NCI-H187 treated with DMSO at 0.1 percent for 48 hours (cell line): ENCODE results near the gene LSM3.

Source experiments
- DNase-seq: peaks from one replicate; lab custom pipeline; 2025; lab: John Stamatoyannopoulos, UW

LSM3 gene

GRCh38 chr3:14157951-14158350 is 20.7 kb upstream of the LSM3 start:
- DNase-seq: no peak

DNA sequence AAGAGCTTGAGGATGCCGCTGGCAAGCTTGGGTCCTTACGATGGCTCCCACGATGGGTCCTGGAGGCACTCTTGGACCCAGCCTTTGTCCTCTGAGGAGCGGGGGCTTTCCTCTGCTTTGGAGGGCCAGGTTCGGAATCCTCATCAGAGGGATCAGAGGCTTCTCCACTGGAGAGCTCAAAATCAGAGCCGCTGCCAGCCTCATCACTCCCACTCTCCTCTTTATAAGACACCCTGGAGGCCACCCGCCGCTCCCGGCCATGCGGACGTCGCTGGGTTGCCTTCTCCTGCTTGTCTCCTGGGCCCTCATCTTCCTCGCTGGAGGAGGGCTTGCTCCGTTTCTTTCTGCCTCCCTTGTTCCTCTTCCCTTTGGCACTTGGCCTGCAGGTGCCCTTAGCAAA is 20.2 kb upstream of the LSM3 start:
- no peak for DNase-seq

- no peak for DNase-seq
These were observed 19.2 kb upstream of the LSM3 start for GRCh38 chr3:14159426-14159825.

GRCh38 chr3:14161282-14161681 is 17.3 kb upstream of the LSM3 start:
- DNase-seq: no peak

- DNase-seq: no peak
These were observed 16.4 kb upstream of the LSM3 start for GRCh38 chr3:14162178-14162577.

DNA sequence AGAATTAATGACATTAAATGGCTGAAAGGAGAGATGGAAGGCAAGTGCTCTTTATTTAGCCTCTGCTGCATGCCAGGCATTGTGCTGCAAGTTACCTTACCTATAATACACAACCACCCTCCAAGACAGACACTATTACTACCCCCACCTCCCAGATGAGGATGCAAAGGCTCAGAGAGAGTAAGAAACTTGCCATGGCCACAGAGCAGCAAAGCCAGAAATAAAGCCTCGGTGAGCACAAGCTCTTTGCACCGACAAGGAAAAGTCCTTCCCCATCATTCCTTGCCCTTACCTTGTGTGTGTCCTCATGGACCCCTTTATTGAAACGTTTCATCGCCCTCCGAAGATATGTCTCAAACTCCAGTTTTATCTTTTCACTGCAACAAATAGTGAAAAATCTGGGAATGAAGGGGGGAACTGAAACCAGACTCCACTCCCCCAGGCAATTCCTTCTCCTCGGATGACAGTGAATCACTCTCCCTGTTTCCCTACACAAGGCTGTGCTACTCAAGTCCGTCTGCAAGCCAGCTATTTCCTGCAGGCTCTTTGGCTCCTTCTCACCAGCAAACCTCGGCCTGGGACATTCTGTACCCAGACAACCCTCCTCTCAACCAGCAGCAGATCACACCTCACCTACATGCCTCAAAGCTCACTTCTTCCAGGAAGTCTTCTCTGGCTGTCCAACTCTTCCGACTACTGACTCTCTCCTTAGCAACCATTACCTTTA is 11.6 kb upstream of the LSM3 start:
- no peak for DNase-seq

DNA sequence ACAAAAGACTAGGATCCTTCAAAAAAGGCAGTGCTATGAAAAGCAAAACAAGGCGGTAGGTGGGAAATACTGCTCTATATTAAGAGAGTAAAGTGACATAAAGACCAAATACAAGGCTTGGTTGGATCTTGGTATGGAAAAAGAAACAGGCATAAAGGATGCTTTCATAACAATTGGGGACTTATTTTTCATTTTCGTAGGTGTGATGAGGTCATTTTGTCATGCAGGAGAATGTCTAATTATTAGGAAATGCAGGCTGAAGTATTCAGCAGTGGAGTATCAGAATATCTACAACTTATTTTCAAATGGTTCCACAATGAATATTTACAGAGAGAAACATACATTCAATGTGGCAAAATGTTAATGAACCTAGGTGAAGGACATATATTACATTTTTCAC is 9.2 kb upstream of the LSM3 start:
- no peak for DNase-seq

DNA sequence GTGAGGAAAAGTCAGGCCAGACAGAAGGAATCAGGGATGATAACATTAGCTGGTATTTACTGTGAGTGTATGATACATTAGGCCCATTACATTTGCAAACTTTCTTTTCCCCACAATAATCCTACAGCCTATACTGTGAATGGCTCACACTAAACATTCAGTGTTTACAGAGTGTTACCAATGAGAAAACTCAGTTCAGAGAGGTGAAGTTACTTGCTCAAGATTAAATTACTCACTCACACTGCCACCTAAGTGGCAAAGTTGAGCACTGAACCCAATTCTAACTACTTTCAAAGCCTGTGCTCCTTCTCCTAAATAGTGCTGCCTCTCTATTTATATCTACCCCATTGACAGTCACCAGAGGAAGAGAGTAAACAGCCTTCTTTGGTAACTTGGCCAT is 8.7 kb upstream of the LSM3 start:
- no peak for DNase-seq

DNA sequence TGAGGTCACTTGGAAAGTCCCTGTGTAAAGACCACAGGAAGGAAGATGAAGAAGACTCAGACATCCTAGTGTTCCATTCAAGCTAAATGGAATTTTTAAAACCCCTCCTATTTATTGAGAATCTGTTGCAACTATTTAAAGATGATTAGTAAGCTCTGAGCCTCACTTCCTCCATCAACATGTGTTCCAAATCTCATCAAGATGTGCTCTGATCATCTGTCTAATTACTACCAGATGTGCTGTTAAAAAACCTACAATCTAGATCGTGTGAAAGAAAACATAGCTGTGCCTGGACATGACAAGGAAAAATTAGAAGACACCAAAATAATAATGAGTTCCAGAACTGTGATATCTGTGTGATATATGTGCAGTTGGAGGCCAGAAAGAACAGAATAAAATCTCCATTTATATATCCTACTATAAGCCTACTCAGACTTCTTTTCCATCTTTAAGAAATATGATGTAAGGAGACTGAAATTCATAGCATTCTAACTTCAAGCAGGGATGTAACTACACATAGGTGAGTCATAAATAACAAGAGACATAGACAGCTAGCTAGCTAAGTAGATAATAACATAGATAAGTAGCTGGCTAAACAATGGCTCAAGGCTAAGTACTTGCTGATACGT is 8.0 kb upstream of the LSM3 start:
- no peak for DNase-seq

GRCh38 chr3:14172496-14172895 is 6.1 kb upstream of the LSM3 start:
- DNase-seq: no peak

- no peak for DNase-seq
These were observed 4.1 kb upstream of the LSM3 start for GRCh38 chr3:14174483-14174882.

DNA sequence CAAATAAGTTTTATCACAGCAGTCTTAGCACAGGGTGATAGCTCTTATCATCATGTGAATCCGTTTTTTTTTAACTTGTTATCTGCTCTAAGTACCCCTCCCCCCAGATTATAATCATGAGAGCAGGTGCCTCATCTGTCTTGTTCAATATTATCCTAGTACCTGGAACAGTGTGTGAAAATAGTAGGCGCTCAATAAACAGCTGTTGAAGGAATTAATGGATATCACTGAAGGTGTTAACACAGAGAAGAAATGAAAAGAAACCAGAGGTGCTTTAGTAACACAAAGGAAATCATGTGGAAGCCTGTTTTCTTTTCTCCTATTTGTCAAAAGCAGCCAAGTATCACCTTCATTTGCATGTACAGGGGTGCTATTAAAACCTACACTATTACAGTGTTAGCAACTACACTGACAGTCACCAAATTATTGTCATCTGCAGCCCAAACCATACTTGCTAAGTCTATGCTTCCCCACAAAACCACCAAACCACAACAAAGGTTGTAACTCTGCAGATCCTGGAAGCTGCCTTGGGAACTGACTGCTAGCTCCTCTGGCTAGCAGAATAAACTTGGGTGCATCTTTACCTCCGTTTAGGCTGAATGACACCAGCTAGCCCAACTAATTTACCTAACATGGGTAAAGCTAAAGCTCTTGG is 3.1 kb upstream of the LSM3 start:
- no peak for DNase-seq

DNA sequence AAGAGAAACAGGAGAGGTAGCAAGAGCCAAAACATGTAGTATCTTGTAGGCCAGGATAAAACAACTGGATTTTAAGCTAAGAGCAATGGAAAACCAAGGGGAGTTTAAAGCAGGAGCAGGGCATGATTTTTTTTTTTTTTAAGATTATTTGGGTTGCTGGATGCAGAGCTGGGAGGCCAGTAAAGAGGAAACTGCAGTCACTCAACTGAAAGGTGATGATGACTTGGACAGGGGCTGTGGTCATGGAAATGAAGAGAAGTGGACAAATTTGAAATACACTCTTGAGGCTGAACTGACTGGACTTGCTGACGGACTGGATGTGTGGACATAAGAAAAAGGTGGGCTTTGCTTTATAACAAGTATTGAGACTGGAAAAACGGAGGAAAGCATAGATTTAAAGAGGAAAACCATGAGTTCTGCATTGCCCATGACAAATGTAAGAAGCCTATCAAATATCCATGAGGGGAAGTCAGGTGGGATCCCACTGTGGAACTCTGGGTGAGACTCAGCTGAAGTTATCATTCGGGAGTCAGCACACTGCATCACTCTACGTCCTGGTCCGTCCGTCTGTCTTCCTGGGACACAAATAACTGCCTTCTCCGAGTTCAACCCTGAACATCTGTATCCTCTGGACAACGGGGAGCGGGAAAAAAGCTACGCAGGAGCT is 904 bp upstream of the LSM3 start:
- no peak for DNase-seq

DNA sequence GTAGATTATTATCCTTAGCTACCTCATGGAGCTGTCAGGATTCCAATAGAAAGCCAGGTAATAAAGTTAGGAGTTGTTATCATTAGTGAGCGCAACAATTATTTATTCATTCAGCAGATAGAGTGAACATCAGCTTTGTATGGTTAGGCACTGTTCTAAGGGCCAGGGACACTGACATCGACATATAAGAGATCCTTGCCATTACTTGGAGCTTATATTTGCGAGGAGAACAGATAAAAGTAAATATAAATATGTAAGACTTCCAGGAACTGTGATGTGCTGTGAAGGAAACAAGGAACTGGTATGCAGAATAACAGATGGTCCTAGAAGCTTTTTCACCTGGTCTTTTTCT is 473 bp downstream of the LSM3 start:
- no peak for DNase-seq

- no peak for DNase-seq
These were observed 1.2 kb downstream of the LSM3 start for GRCh38 chr3:14179795-14180194.

GRCh38 chr3:14181253-14181652 is 2.6 kb downstream of the LSM3 start:
- no peak for DNase-seq

DNA sequence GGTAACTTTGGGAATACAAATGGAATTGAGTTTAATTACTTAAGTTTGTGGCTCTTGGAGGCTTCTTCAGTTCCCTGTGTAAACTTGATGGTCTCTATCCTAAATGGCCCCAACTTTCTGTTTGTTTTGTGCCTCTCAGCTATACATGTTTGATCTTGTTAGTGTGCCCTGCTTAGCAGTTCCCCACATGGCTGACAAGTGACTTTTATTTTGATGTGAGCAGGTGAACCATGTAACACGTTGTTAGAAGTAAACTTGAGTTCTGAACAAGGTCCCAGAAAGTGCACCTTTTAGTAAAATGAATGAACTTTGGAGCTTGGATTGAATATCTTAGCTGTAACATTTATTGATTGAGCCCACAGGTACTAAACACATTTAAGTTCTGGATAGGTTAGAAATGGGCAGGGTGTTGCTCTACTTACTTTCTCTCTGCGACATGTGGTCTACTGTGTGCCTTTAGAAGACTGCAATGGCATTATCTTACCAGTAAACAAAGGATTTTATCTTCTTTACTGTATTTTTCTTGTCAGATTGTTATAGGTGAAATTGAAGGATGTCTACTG is 4.5 kb downstream of the LSM3 start:
- DNase-seq: no peak

GRCh38 chr3:14186854-14187458 is 8.3 kb downstream of the LSM3 start:
- DNase-seq: no peak

GRCh38 chr3:14188041-14188754 is 9.6 kb downstream of the LSM3 start:
- no peak for DNase-seq

- no peak for DNase-seq
These were observed 16.2 kb downstream of the LSM3 start for GRCh38 chr3:14194865-14195264.

DNA sequence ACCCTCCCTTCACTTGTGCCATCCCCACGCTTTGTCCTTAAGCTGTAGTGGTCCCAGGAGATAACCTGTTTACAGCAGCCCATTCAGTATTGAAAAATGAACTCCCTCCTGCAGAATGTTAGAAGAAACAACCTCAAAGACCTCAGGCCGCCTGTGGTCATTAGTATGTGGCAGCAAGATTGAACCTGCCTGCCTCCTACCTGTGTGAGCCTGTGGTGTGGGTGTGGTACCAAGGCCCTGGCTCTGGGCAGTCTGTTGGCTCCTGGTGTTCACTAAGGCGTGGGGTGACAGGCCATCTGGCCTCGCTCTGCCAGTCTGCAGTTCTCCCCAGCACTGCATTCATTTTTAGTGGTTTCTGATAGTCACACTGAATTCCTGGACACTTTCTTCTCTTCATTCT is 21.0 kb downstream of the LSM3 start:
- DNase-seq: no peak

GRCh38 chr3:14200276-14200675 is 21.7 kb downstream of the LSM3 start:
- no peak for DNase-seq
